ENCODE measurements around the gene CHKB.

Gene CHKB

GRCh38 chr22:50572965-50573364 lies 9.7 kb downstream of the CHKB start:
- DNase-seq (ENCODE audit: low spot score): no peak

DNA sequence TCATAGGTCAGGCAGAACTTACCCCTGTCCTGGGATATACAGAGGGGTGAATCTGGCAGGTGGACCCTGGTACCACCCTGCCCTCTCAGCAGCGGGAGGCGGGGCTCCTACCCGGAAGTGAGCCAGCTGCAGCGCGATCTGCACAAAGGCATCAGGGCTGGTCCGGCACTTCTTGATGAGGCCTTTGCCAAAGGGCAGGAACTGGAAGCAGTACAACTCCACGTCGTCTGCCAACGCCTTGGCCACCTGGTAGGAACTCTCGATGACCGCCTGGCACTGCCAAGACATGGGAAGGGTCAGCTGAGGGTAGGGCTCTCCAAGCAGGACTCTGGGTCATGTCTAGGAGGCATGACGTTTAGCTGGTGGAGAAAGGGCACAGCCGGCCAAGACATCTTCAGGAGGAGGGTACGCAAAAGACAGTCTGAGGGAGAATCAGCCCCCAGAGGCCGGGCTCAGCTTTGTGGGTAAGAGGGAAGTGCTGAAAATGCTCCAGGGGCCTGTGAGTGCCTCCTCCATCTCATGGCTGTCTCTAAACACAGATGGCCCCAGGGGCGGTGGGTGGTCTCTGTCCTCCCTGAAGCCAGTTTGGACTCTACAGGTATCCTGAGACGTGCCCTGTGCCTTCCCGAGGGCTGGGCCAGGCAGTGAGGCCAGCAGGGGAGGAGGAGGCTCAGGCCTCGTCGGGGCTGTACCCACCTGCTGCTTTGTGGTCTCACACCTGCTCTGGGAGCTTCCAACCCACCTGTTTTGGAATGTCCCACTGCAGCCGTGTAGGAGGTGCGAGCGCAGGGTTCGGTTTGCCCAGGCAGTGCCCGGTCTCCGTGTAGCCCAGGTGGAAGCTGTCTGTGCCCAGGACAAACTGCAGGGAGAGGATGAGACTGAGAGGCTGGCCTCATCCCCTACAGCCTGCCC lies 11.1 kb downstream of the CHKB start:
- DNase-seq (ENCODE audit: low spot score): no peak

DNA sequence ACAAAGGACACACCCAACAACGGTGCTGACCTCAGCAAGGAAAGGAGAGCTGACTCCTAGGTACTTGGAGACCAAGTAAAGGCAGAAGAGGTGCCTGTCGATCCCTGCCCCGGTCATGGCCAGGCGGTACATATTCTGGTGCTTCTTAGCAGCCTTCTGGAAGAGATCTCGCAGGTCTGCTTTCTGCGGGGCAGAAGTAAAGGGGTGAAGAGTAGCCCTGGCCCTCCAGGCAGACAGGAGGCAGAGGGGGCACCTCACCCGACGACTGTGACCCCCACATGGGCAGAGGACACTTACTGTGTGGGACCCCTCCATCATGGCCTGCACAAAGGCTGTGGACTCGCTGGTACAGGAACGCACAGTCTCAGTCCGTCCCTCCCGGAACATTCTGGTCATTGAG lies 11.8 kb downstream of the CHKB start:
- no peak for DNase-seq (ENCODE audit: low spot score)

GRCh38 chr22:50569896-50570535 lies 12.6 kb downstream of the CHKB start:
- no peak for DNase-seq (ENCODE audit: low spot score)

DNA sequence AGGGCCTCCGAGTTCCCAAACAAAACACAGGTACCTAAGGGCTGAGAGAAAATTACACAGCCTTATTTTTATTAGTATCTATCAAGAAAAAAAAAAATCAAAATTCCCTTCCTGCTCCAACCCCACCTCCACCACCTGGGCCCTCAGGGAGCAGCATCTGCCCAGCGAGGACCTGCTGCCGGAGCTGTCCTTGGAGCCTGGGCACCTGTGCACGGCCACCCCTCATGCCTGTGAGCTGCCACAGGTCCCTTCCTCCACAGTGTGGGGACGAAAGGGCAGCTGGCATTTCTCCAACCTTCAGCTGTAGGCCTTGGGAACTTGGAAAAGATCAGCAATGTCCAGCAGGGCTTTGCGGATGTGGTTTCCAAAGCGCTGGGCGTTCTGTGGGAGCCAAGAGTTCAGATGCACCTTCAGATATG lies 13.6 kb downstream of the CHKB start:
- no peak for DNase-seq (ENCODE audit: low spot score)

GRCh38 chr22:50568626-50569025 lies 14.0 kb downstream of the CHKB start:
- no peak for DNase-seq (ENCODE audit: low spot score)

- DNase-seq (ENCODE audit: low spot score): no peak
Observed at GRCh38 chr22:50567721-50568252, 14.9 kb downstream of the CHKB start.

- no peak for DNase-seq (ENCODE audit: low spot score)
Observed at GRCh38 chr22:50564289-50564688, 18.4 kb downstream of the CHKB start.

DNA sequence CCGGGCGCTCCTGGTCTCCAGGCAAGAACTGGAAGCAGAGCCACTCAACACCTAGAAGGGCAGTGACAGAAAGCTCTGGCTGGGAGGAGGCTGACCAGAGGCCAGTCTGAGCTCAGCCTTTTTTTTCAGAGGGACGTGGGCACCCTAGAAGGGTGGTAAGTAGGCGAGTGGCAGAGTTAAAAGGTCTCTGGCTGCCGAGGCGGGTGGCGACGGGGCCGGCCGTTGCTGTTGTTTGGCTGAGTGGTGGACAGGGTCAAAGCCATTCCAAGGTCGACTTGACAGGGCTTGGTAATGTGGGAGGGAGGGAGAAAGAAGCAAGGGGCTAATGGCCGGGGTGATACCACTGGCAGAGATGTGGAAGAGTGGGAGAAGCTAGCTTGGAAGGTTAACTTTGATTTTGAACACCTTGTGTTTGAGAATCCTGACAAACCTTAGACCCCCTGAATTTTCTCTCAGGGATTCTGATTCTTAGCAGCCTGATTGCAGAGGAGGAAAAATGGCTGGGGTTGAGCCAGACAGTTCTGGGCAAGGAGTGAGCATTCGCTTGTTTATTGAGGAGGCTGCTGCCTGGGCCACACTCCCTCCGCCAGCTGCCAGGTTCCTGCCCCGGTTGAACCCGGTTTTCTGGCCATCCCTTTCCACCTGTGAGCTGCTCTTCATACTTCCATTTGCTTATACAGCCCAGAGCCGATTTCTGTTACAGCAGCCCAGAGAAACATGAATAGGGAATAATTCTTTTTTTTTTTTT lies 19.1 kb downstream of the CHKB start:
- DNase-seq (ENCODE audit: low spot score): peak; percentile 59

GRCh38 chr22:50562523-50563412 lies 19.9 kb downstream of the CHKB start, which contains the start of gene SYCE3:
SYCE3 (minus strand) TSS chr22:50562919; CDS start chr22:50556405, 6,514 bp downstream.
- peak; percentile 98 for DNase-seq (ENCODE audit: low spot score)

DNA sequence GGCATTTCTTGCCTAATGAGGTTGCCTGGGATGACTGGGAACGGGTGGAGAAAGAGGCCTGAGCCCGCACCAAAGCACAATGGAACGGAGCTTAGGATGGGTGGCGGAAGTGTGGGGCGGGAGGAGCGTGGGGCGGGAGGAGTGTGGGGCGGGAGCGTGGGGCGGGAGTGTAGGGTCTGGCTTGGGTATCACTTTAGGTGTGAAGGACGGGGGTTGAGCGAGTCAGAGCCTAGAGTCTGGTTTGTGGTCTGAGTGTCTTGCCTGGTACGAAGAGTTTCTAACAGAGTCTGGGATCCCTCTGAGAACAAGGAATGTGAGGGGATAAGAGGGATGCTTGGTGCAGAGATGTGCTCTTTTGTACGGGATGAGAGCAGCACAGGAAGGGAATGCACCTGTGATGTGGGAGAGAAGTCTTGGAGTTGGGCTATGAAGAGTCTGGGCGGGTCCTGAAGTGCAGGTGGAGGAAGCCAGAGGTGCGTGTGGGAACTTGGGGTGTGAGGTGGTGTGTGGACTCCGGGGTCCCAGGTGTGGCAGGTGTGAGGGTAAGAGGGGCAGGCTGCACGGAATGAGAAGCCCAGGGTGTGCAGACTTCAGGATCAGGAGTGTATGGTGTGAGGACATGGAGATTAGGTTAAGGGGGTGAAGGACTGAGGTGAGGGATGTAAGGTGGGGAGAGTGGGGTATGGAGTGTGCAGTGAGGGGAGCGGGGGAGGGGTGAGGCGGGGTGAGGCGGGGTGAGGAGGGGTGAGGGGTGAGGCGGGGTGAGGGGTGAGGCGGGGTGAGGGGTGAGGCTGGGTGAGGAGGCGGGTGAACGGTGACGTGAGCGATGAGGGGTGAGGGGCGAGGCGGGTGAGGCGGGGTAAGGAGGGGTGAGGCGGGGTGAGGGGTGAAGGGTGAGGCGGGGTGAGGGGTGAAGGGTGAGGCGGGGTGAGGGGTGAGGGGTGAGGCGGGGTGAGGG lies 21.0 kb downstream of the CHKB start:
- no peak for DNase-seq (ENCODE audit: low spot score)

DNA sequence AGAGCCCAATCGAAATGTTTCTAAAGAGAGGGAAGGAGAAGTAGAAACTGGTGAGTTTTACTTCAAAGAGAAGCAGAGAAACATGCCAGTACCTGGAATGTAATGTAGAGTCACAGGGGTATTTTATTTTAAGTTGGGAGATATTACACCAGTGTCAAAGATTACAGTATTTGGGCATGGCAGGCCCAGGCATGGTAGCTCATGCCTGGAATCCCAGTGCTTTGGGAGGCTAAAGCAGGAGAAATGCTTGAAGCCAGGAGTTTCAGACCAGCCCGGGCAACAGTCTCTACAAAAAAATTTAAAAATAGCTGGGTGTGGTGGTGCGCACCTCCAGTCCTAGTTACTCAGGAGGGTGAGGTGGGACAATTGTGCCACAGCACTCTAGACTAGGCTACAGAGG lies 22.6 kb downstream of the CHKB start:
- DNase-seq (ENCODE audit: low spot score): no peak

- DNase-seq (ENCODE audit: low spot score): no peak
Observed at GRCh38 chr22:50556703-50557102, 25.9 kb downstream of the CHKB start.

DNA sequence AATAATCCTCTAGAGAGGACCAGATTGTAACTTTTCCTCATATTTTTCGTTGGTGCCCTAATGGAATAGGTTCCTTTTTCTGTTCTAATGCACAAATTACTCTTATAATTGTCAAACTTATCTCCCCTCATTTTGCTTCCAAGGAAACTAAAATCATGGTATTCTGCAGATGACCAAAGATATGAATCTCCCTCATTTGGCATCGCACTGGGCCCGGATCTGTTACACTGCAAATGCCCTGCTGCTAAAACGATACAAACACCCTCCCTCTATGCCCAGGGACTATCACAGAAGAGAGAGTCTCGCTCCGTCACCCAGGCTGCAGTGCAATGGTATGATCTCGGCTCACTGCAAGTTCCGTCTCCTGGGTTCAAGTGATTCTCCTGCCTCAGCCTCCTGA lies 29.3 kb downstream of the CHKB start:
- no peak for DNase-seq (ENCODE audit: low spot score)

DNA sequence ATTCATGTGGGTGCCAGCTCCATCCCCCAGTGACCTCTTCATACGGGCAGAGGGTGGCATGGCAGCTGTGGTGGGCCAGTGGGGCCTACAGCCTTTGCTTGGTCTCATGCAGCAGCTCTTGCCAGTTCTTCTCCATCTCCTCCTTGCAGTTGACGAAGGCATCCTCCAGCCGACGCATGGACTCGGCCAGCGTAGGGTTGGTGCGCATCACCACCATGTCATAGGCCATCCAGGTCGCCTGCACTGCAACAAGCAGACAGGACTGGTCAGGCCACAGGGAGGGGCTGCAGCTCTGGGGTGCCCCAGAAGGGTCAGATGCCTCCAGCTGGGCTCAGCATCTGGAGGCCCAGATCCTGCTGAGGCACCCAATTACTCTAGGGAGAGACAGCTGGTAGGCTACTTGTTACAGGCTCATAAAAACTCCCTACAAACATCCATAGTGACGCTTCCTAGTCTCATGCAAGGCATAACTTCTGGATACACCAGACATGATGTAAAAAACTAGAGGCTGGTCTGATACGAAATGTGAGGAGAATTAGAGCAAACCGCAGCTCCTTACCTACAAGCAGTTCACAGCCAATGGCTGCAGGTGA lies 31.4 kb downstream of the CHKB start:
- DNase-seq (ENCODE audit: low spot score): no peak

DNA sequence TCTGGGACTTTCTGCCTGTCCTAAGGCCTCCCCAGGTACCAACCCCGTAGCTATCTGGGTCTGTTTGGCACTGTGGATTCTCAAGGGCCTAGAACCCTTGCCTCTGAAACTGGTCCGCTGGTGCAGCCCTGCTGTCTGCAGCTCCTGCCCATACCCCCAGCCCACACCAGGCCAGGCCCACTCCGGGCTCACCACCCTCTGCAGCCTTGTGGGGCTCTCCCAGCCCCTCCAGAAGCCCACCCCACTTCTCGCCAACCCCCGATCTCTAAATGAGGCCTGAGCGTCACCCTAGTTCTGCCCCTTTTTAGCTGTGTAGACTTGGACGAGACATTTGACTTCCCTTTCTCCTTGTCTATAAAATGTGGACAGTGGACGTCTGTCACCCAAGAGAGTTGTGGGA lies 32.3 kb downstream of the CHKB start:
- DNase-seq (ENCODE audit: low spot score): no peak

DNA sequence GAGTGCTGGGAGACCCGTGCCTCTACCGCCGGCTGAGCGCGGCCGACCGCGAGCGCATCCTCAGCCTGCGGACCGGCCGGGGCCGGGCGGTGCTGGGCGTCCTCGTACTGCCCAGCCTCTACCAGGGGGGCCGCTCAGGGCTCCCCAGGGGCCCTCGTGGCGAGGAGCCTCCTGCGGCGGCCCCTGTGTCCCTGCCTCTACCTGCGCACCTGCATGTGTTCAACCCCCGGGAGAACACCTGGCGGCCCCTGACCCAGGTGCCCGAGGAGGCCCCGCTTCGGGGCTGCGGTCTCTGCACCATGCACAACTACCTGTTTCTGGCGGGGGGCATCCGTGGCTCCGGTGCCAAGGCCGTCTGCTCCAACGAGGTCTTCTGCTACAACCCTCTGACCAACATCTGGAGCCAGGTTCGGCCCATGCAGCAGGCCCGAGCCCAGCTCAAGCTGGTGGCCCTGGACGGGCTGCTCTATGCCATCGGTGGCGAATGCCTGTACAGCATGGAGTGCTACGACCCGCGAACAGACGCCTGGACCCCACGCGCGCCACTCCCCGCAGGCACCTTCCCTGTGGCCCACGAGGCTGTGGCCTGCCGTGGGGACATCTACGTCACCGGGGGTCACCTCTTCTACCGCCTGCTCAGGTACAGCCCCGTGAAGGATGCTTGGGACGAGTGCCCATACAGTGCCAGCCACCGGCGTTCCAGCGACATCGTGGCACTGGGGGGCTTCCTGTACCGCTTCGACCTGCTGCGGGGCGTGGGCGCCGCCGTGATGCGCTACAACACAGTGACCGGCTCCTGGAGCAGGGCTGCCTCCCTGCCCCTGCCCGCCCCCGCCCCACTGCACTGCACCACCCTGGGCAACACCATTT lies 33.5 kb downstream of the CHKB start:
- no peak for DNase-seq (ENCODE audit: low spot score)

- DNase-seq (ENCODE audit: low spot score): no peak
Observed at GRCh38 chr22:50548040-50548920, 34.4 kb downstream of the CHKB start.

All from cerebellar cortex (tissue), 1 donor.